HG03045 (cell line): Measurements from ENCODE around the gene VSX2.

Experiments
- ATAC-seq: cut with Tn5 transposase; IDR thresholded peaks from one replicate; pipeline ENCODE4 v1.9.1; 2021; ENCODE audit warnings: mild to moderate bottlenecking, moderate library complexity; ENCODE audit not compliant: unreplicated experiment

The VSX2 gene

GRCh38 chr14:74297986-74298385, 58.7 kb downstream of the VSX2 start:
- ATAC-seq = no peak

- ATAC-seq = no peak
Measured at GRCh38 chr14:74299061-74299545, 59.9 kb downstream of the VSX2 start.

GRCh38 chr14:74301594-74302151, 62.4 kb downstream of the VSX2 start:
- no peak for ATAC-seq

GRCh38 chr14:74302152-74302628, 62.9 kb downstream of the VSX2 start:
- ATAC-seq = peak; percentile 1

DNA sequence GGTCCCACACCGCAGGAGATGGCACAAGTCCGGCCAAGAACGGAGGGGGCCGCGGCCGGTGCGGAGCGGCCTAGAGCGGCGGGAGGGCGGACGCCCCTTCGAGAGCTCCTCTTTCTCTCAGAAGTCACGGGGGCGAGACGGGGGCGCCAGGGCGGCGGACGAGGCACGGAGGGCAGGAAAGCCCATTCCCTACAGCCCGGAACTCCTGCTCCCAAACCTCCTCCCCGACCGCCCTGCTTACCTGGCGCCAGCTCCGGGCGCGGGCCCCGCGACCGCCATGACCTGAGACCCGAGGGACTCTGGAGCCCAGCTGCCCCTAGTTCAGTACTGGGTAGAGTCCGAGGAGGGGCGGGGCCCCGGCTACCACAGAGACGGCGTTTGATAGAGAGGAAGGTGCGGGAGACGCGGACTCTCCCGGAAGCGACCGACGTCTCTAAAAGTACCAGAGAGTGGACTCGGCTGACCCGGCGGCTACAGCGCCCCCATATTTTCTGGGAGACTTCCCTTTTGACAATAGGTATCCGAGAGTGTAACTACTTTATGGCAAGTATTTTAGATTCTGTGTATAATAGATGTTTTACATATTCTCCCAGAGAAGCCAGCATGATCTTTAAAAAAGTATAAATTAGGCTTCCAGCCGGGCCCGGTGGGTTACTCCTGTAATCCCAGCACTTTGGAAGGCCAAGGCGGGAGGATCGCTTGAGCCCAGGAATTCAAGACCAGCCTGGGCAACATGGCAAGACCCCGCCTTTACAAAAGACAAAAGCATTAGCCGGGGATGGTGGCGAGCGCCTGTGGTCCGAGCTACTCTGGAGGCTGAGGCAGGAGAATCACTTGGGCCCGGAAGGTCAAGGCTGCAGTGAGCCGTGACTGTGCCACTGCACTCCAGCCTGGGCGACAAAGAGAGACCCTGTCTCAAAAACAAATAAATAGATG, 63.7 kb downstream of the VSX2 start, which contains the start of gene ABCD4:
Gene ABCD4, minus strand, starts transcription at position 301 of the 936 bp plus-strand sequence. Its CDS starts 22 bp downstream, at position 279.
- ATAC-seq = peak; percentile 99

DNA sequence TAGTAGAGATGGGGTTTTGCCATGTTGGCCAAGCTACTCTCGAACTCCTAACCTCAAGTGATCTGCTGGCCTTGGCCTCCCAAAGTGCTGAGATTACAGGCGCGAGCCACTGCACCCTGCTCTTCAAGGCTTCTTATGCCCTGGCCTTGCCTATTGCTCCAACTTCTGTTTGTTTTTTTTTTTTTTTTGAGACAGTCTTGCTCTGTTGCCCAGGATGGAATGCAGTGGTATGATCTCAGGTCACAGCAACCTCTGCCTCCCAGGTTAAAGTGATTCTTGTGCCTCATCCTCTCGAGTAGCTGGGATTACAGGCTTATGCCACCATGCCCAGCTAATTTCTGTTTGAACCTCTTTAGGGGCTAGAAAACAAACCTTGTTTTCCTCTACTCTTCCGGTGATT, 69.4 kb downstream of the VSX2 start:
- ATAC-seq = no peak

DNA sequence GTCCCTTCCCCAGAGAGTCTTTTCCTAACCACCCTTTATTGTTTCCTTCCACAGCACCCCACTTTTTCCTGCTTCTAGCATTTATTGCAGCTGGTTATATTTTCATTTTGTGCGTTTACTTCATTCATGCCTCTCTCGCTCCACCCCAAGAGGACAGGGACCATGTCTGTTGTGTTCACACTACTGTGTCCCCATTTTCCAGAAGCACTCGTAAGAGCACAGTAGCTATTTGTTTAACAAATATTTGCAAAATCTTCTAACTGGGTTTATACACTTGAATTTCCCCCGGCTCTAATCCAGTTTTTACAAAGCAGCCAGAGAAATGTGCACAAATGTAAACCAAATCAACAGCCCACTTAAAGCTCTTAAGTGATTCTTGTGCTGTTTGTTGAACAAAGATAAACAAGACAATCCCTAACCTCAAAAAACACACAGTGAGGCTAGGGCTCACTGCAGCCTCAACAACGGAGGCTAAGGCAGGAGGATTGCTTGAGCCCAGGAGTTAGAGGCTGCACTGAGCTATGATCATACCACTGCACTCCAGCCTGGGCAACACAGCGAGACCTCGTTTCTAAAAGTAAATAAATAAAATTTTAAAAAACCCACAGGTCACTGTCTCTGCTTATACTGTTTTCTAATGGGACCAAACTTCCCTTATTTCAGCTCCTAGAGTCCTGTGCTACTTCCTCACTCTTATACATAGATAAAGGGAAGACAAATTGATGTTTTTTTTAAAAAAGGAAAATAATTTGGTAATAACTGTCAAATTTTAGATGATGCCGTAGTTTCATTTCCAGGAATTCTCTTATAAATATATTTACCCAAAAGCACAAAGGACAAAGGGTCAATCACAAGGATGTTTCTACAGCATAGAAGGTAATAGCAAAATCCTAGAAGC, 70.1 kb downstream of the VSX2 start:
- no peak for ATAC-seq

- ATAC-seq = no peak
Measured at GRCh38 chr14:74312161-74312560, 72.9 kb downstream of the VSX2 start.
